Keratinocyte (primary cell): Measurements from ENCODE around the gene ADGRV1.

Source experiments
- EZH2 ChIP-seq: IDR thresholded peaks from one replicate; pipeline ENCODE4 v1.6.1; 2012; ENCODE audit warnings: inconsistent platforms, mild to moderate bottlenecking, low read length, moderate library complexity
- TF ChIP-seq, protein P1 (sequence below), 3 experiments: IDR thresholded peaks in 1 of 3; conservative IDR thresholded peaks in 1 of 3; optimal IDR thresholded peaks in 1 of 3; 2 replicates in 2 of 3; 3 replicates in 1 of 3; pipeline versions ENCODE3 to v1.5.1; 2011; ENCODE audit warnings: low read length in 3 of 3, mild to moderate bottlenecking in 3 of 3, moderate library complexity in 2 of 3, control low read depth in 1 of 3, inconsistent platforms in 1 of 3; ENCODE audit not compliant: insufficient read depth in 2 of 3; ENCODE audit errors: extremely low read depth in 1 of 3

GRCh38 chr5:91000743-91001142, 442.1 kb downstream of the ADGRV1 start:
- TF ChIP-seq, protein P1, sequence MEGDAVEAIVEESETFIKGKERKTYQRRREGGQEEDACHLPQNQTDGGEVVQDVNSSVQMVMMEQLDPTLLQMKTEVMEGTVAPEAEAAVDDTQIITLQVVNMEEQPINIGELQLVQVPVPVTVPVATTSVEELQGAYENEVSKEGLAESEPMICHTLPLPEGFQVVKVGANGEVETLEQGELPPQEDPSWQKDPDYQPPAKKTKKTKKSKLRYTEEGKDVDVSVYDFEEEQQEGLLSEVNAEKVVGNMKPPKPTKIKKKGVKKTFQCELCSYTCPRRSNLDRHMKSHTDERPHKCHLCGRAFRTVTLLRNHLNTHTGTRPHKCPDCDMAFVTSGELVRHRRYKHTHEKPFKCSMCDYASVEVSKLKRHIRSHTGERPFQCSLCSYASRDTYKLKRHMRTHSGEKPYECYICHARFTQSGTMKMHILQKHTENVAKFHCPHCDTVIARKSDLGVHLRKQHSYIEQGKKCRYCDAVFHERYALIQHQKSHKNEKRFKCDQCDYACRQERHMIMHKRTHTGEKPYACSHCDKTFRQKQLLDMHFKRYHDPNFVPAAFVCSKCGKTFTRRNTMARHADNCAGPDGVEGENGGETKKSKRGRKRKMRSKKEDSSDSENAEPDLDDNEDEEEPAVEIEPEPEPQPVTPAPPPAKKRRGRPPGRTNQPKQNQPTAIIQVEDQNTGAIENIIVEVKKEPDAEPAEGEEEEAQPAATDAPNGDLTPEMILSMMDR (optimal IDR thresholded peaks at IDR 0.05 in 1 of 3, IDR thresholded peaks at IDR 0.05 in 1 of 3, conservative IDR thresholded peaks at IDR 0.05 in 1 of 3; ENCODE audit: extremely low read depth in 1 of 3, insufficient read depth in 2 of 3, low read length in 3 of 3), result no peak
- TF ChIP-seq EZH2, result no peak
